Type B pancreatic cell (in vitro differentiated cells): ENCODE measurements around the gene LAGE3. TPM values are rescaled to one million over a fixed set of nuclear protein-coding genes. Genes with fewer than 3 reads are reported as not detected.
A peak's percentile ranks its signal among the peaks of the same experiment; 100 is the strongest.

Source experiments
- DNase-seq: peaks from one replicate; pipeline ENCODE4 v3.0.0; 2021; ENCODE audit warnings: mixed read lengths; ENCODE audit not compliant: unreplicated experiment; ENCODE audit errors: extremely low spot score
- H3K27ac Mint-ChIP-seq: 2 replicates; pipeline ENCODE4 v1.8.0; 2021; ENCODE audit warnings: mild to moderate bottlenecking, mixed read lengths
- H3K27me3 Mint-ChIP-seq: 2 replicates; pipeline ENCODE4 v1.8.0; 2021; ENCODE audit warnings: mixed read lengths
- H3K36me3 Mint-ChIP-seq: 2 replicates; pipeline ENCODE4 v1.8.0; 2021; ENCODE audit warnings: mixed read lengths
- H3K4me1 Mint-ChIP-seq: one replicate; pipeline ENCODE4 v1.8.0; 2021; ENCODE audit warnings: mixed read lengths; ENCODE audit not compliant: unreplicated experiment
- H3K4me3 Mint-ChIP-seq: 2 replicates; pipeline ENCODE4 v1.8.0; 2021; ENCODE audit warnings: mild to moderate bottlenecking, mixed read lengths
- H3K9me3 Mint-ChIP-seq: 2 replicates; pipeline ENCODE4 v1.8.0; 2021; ENCODE audit warnings: mixed read lengths
- CTCF ChIP-seq: fragments of 200-600 bp; sonication (generic); conservative IDR thresholded peaks from 2 replicates; pipeline ENCODE4 v1.5.0; 2021; ENCODE audit warnings: antibody characterized with exemption, mild to moderate bottlenecking
- total RNA-seq: library from RNA; stranded (reverse); gene quantifications from 2 replicates; pipeline ENCODE4 v1.2.1, GENCODE V29; 2021; ENCODE audit warnings: low replicate concordance

LAGE3 gene
- total RNA-seq, 1 donor from 2014 or later, result 15.9 TPM

- H3K27ac Mint-ChIP-seq, result no peak overlapping the region
- H3K4me1 Mint-ChIP-seq, result no peaks in the 10 kb centered on the region
- no peaks in the 10 kb centered on the region for H3K9me3 Mint-ChIP-seq
- H3K36me3 Mint-ChIP-seq, result no peaks in the 10 kb centered on the region
- H3K27me3 Mint-ChIP-seq, result no peaks in the 10 kb centered on the region
- H3K4me3 Mint-ChIP-seq, result peak overlapping the region; percentile 41
- no peak for TF ChIP-seq CTCF
- peak; percentile 67 for DNase-seq
These were observed 9.4 kb upstream of the LAGE3 start for GRCh38 chrX:154488336-154489075.

- peak; percentile 66 for DNase-seq
- H3K4me1 Mint-ChIP-seq, result no peaks in the 10 kb centered on the region
- TF ChIP-seq CTCF, result no peak
- H3K36me3 Mint-ChIP-seq, result no peaks in the 10 kb centered on the region
- H3K9me3 Mint-ChIP-seq, result no peaks in the 10 kb centered on the region
- H3K27me3 Mint-ChIP-seq, result no peaks in the 10 kb centered on the region
- H3K4me3 Mint-ChIP-seq, result peak overlapping the region; percentile 84
- no peak overlapping the region for H3K27ac Mint-ChIP-seq
These were observed 8.6 kb upstream of the LAGE3 start for GRCh38 chrX:154487518-154488290.

- TF ChIP-seq CTCF, result no peak
- no peaks in the 10 kb centered on the region for H3K9me3 Mint-ChIP-seq
- H3K4me1 Mint-ChIP-seq, result no peaks in the 10 kb centered on the region
- H3K36me3 Mint-ChIP-seq, result no peaks in the 10 kb centered on the region
- peak; percentile 74 for DNase-seq
- no peaks in the 10 kb centered on the region for H3K27me3 Mint-ChIP-seq
- H3K27ac Mint-ChIP-seq, result peak within 1 kb of the TSS; percentile 75
- H3K4me3 Mint-ChIP-seq, result peak within 1 kb of the TSS; percentile 84
These were observed 7.5 kb upstream of the LAGE3 start, which contains the start of gene UBL4A for GRCh38 chrX:154486396-154487207. Gene UBL4A (minus strand): TSS chrX:154486615. CDS start chrX:154486584, 31 bp downstream.

DNA sequence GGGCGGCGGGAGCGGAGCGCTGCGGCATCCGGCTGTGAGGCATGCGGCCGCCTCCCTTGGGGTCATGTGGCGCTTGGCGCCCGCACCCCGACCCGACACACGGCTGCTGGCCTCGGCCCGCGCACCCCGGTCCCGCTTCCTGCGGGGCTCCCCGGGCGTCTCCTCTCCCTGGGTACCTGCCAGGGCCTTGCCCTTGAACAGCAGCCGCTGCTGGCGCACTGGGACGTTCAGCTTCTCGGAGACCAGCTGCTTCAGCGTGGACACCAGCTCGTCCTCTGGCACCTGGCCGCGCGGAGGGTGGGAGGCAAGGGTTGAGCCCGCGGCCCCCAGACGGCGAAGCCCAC, 6.9 kb upstream of the LAGE3 start:
- Mint-ChIP-seq H3K9me3 (no peaks in the 10 kb centered on the region), H3K27me3 (no peaks in the 10 kb centered on the region), H3K4me1 (no peaks in the 10 kb centered on the region), H3K36me3 (no peaks in the 10 kb centered on the region), H3K4me3 (no peak overlapping the region), H3K27ac (no peak overlapping the region)
- no peak for TF ChIP-seq CTCF
- peak; percentile 68 for DNase-seq

DNA sequence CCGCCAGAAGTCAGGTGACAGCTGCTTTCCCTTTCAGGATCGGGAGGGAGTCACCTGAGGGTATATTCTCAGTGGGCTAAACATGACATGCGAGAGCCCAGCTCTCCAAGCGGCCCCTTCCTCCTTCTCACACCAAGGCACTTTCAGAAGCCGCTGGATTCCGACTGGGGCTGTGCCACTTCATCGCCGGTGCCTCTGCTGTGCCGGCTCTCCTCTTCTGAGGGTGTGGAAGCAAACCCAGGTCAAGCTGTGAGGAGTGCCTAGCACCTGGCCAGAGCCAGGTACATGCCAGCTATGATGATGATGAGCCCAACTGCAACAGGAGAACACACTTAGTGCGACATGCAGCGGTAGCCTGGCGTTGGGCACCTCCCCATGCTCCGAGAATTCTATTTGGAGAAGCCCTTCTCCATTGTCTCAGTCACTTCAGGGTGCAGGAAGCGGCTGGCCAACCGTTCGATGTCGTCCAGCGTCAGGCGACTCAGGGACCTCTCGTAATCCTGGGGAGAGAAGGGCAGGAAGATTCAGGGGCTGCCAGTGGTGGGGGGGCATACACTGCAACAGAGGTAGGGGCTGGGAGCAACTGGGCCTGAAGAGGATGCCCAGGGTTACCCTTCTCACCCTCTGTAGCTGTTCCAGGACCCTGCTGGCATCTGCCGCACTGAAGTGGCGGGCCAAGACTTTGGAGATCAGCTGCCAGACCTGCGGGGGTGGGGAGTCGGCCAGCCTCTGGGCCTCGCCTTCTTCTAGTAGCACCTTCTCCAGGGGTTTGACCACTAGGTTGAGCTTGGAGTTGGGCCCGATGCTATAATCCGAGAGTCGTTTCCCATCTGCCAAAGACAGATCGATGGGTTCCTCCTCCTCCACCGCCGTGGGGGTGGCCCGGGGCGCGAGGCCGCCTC, 6.3 kb upstream of the LAGE3 start:
- Mint-ChIP-seq H3K36me3 (no peaks in the 10 kb centered on the region), H3K4me3 (peak overlapping the region; percentile 72), H3K27me3 (no peaks in the 10 kb centered on the region), H3K4me1 (no peaks in the 10 kb centered on the region), H3K27ac (no peak overlapping the region), H3K9me3 (no peaks in the 10 kb centered on the region)
- DNase-seq, result peak; percentile 65
- no peak for TF ChIP-seq CTCF
